ENCODE results near the gene ARHGAP26.
"Not testable (repeated sequence)": the region's sequence is repeated elsewhere in the genome, so short reads cannot be mapped to it uniquely, and the experiment has no call there.

Gene ARHGAP26

GRCh38 chr5:142937374-142937773 is 167.2 kb downstream of the ARHGAP26 start:
- DNase-seq (ENCODE audit: low read depth): peak; percentile 18

GRCh38 chr5:142938266-142938880 is 168.2 kb downstream of the ARHGAP26 start:
- no peak for DNase-seq (ENCODE audit: low read depth)

GRCh38 chr5:142939006-142939405 is 168.8 kb downstream of the ARHGAP26 start:
- no peak for DNase-seq (ENCODE audit: low read depth)

- DNase-seq (ENCODE audit: low read depth): no peak
Observed at GRCh38 chr5:142939884-142940283, 169.7 kb downstream of the ARHGAP26 start.

- no peak for DNase-seq (ENCODE audit: low read depth)
Observed at GRCh38 chr5:142941245-142941644, 171.1 kb downstream of the ARHGAP26 start.

- DNase-seq (ENCODE audit: low read depth): no peak
Observed at GRCh38 chr5:142942901-142943300, 172.7 kb downstream of the ARHGAP26 start.

- peak; percentile 21 for DNase-seq (ENCODE audit: low read depth)
Observed at GRCh38 chr5:142944140-142944539, 174.0 kb downstream of the ARHGAP26 start.

- no peak for DNase-seq (ENCODE audit: low read depth)
Observed at GRCh38 chr5:142945321-142945720, 175.1 kb downstream of the ARHGAP26 start.

GRCh38 chr5:142945845-142946244 is 175.7 kb downstream of the ARHGAP26 start:
- DNase-seq (ENCODE audit: low read depth): no peak

GRCh38 chr5:142946547-142947426 is 176.6 kb downstream of the ARHGAP26 start:
- no peak for DNase-seq (ENCODE audit: low read depth)

- DNase-seq (ENCODE audit: low read depth): no peak
Observed at GRCh38 chr5:142947427-142947709, 177.2 kb downstream of the ARHGAP26 start.

- no peak for DNase-seq (ENCODE audit: low read depth)
Observed at GRCh38 chr5:142952229-142952628, 182.1 kb downstream of the ARHGAP26 start.

- DNase-seq (ENCODE audit: low read depth): not testable (repeated sequence)
Observed at GRCh38 chr5:142952871-142953270, 182.7 kb downstream of the ARHGAP26 start.

- DNase-seq (ENCODE audit: low read depth): no peak
Observed at GRCh38 chr5:142954455-142954854, 184.3 kb downstream of the ARHGAP26 start.

GRCh38 chr5:142955628-142956027 is 185.5 kb downstream of the ARHGAP26 start:
- DNase-seq (ENCODE audit: low read depth): peak; percentile 50

- DNase-seq (ENCODE audit: low read depth): no peak
Observed at GRCh38 chr5:142957528-142957927, 187.4 kb downstream of the ARHGAP26 start.

GRCh38 chr5:142958944-142959682 is 188.9 kb downstream of the ARHGAP26 start:
- no peak for DNase-seq (ENCODE audit: low read depth)

- DNase-seq (ENCODE audit: low read depth): peak; percentile 29
Observed at GRCh38 chr5:142959683-142960657, 189.8 kb downstream of the ARHGAP26 start.

- DNase-seq (ENCODE audit: low read depth): no peak
Observed at GRCh38 chr5:142961440-142962173, 191.4 kb downstream of the ARHGAP26 start.

- no peak for DNase-seq (ENCODE audit: low read depth)
Observed at GRCh38 chr5:142962174-142962533, 192.0 kb downstream of the ARHGAP26 start.

All from fibroblast of gingiva (primary cell).